HG03575 (cell line): ENCODE data around the gene MAPKBP1.

Experiments used
- ATAC-seq: cut with Tn5 transposase; IDR thresholded peaks from one replicate; pipeline ENCODE4 v1.9.1; 2021; ENCODE audit not compliant: unreplicated experiment, insufficient number of reproducible peaks, low FRiP score; ENCODE audit errors: extremely low read depth

The MAPKBP1 gene

DNA sequence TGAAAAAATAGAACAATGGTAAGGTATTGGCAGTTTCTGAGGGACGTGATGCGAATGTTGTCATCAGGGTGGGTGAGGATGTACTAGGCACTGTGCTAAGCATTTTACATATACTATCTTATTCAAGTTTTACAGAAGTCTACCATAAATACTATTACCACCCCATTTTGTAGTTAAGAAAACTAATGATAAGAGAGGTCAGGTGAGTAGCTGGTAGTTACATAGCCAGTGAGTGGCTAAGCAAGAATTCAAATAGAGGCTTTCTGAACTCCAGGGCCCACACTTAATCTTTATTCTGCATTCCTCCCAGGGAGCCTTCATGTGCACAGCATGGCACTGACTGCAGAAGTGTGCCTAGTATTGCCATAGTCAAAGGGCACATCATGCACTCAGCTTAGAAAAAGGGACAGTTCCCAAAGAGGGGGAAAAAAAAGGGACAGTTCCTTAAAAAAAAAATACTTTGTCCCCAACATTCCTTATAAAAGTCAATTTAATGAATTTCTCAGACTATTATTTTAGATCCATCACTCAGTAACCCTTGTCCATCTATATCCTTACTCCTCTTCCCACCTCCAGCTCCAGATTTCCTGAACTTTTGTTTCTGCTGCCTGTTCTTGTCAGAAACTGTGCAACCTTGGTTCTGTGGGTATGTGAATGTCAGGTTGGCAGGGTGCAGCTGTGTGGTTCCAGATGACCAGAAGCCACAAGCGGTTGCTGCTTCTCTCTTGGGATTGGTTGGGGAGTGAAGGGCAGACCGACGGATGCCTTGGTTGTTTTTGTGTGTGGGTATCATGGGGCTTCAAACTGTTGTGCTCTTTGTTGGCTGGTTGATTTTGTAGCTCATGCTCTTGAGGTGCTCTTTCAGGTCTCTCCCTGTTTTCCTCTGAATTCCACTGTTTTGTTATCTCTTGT is 8.3 kb downstream of the MAPKBP1 start:
- no peak for ATAC-seq

DNA sequence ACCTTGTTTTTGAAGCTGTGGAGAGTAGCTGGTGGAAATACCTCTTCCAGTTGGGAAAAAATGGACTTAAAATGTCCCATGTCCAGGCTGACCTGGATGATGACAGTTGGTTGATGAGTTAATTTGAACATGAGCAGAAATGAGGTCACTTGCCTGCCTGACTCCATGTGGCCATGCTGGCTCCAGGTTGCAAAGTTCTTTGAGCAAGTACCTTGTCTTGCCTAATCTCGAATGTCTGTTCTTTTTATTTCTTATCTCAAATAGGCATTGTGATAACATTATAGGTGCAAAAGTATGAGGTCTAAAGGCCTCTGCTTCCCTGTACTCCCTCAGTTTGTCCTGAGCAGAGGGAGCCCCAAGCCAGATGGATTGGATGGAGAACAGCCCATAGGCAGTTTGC is 9.0 kb downstream of the MAPKBP1 start:
- no peak for ATAC-seq

DNA sequence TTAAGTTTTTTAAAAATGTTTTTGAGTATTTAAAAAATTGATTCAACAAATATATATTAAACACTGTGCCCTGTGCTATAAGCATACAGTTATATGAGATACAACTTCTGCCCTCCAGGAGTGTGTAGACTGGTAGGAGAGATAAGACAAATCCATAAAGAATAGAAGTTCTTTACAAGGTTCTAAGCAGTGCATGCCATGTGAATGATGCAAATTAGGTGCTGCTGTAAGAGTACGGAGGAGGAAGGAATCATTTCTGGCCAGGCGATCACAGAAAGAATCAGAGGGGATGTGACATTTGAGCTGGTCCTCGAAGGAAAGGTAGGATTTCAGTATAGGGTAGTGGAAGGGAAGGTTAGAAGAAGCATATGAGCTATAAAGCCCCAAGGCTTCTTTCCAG is 14.0 kb downstream of the MAPKBP1 start:
- no peak for ATAC-seq

DNA sequence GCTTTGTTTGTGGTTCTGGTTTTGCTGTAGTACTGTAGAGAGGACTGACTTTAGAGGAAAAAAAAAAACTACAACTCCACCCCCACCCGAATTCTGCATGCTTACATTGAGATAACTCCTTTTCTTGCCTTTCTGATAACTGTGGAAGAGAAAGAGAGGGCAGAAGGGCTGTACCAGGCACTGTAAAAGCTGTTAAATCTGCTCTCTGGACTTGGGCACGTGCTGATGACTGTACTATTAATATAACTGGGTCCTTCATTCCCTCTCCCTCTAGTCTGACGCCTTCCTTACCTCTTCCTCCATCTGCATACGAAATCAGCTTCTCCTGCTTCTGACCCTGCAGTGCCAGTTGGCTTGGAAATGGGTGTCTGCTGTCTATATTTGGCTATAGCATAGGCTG is 15.0 kb downstream of the MAPKBP1 start:
- no peak for ATAC-seq

DNA sequence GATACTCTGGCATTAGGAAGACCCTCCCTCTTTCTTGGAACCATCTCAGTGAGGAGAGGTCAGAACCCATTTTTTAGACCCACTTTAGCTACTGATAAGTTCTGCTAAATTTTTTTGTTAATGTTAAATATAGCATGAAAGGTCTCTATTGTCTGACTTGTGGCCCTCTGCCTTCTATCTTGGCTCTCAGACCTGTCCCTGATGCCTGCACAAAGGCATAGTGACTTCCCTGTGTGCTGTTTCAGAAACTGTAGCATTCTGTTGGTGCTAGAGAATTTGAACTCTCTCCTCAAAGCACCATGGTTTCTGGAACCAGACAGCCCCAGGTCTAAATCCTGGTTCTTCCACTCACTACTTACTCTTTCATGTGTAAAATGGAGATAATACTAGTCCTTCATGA is 15.4 kb downstream of the MAPKBP1 start:
- no peak for ATAC-seq

DNA sequence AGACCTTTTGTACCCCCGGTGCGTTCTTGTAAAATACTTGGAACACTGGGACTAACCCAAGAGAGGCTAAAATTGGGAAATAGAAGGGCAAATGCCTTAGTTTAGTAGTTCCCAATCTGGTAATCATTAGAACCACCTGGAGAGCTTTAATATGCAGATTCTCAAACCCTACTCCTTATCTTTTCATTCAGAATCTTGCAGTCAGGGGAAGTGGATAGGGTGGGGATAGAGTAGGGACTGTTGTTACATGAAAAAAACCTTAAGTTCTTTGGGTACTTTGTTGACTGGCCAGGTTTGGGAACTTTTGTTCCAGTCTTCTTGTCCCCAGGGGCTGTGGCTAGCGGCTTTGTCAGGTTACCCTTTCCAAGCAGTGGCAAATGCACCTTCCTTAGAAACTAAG is 15.9 kb downstream of the MAPKBP1 start:
- no peak for ATAC-seq

DNA sequence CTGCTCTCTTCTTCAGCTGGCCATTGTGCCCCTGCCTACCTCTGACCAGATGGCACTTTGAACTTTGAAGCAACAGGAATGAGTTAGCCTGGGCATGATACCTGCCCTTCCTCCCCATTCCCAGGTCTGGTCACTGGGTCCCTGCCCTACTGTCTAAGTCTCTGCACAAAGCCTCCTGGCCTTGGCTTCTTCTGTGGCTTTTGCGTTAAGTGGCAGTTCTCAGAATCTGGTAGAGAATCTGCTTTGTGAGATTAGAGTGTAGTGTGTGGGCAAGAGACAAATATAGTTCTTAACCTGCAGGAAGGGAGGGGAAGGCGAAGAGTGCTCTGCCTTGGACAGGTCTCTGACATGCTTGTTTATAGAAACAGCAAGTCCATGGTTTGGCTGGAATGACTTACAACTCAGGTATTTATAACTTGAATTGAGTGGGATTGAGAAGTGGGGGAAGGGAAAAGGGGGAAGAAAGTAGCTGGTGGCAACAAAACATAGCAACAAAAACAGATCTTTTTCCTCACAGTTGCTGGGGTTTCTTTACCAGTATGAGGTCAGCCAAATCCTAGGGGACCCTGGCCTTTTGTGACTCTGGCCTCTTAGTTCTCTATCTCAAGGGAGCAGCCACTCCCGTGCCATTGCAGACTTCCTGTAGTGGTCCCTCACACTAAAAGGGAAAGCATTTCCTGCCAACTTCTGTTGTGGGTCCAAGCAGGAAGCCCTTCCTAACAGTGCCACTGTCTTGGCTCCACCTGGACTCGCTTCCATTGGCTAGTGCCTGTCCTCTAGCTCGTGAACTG is 16.7 kb downstream of the MAPKBP1 start:
- ATAC-seq = no peak

DNA sequence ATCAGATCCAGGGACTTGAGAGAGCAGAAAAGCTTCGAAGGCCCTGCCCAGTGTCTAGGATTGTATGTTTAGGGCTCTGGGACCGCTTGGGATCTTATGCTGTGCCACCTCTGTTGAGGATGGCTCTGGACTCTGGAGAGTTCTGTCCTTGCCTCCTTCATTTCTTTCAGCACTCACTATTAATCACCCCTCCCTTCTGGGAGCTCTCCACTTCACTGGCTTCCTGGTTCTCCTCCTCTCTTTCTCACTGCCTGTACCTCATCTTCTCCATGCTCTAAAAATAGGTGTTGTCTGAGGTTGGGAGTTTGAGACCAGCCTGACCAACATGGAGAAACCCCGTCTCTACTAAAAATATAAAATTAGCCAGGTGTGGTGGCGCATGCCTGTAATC is 17.3 kb downstream of the MAPKBP1 start:
- no peak for ATAC-seq

DNA sequence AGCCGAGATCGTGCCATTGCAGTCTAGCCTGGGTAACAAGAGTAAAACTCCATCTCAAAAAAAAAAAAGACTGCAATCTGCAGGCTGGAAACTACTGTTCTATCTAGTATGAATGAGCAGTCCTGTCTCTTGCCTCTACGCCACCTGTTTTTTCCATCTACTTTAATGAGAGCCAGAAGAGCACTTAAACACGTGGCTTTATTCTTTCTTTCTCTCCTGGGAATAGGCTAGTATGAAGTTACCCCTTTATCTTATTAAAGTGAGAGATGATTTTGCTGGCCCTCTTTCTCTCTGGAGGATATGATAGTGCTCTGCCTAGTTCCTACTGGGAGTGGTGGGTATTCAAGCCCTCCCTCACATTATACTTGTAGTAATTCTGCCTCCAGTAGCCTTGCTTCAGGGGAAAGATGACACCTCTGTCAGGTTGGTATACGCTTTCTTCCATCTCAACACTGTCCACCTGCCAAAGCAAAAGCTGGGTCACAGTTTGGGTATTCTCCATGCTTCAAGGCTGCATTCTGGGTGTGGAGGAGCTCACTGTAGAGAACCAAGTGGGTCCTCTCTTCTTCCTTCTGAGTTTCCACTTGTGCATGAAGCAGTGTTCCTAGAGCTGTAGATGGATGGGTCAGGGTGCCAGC is 17.8 kb downstream of the MAPKBP1 start:
- ATAC-seq = no peak

DNA sequence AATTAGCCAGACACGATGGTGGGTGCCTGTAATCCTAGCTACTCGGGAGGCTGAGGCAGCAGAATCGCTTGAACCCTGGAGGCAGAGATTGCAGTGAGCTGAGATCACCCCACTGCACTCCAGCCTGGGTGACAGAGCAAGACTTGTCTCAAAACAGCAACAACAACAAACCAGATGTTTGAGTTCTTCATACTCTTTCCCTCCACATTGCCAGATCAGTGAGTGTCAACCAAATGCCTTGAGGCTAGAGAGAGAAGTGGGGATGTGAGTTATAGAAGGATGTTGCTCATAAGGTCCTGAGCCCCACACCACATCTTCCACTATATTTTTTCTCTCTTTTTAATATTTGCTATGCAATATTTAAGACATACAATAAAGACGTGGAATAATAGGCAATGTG is 19.8 kb downstream of the MAPKBP1 start:
- no peak for ATAC-seq

DNA sequence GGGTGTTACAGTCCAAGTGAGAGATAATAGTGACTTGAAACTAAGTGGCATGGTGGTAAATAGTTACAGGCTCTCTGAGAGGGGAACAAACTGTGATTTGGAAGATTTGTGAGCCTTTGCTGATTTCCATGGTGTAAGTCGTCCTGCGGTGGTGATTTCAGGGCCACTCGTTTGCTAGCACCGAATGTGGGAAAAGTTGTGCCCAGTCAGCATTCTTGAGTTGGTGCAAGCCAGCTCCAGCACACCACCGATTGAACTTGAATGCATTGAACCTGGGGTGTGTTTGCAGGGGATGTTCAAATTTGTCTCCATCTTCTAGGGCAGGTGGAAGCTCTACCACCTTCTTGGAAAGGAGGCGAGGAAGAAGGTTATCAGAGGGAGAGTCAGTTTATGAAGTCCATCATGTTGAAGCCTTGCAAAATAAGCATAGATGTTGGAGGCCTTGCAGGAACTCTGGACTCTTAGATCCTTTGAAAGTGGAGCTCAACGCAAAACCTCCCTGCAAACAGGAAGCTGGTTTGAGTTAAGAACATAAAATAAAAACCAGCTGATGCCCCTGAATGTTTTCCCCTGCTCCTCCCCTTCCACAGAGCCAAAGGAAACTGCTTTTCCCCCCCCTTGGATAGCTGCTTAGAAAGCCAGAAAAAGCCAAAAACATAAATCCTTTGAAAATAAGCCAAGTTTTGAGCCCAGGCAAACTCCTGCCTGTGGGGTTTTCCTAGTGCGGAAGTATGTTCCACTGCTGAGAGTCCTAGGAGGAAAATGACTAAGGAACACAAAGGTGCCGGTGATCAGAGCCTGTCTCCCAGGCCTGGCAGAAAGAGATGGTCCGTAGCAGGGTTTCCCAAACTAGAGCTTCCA is 21.9 kb downstream of the MAPKBP1 start:
- no peak for ATAC-seq

DNA sequence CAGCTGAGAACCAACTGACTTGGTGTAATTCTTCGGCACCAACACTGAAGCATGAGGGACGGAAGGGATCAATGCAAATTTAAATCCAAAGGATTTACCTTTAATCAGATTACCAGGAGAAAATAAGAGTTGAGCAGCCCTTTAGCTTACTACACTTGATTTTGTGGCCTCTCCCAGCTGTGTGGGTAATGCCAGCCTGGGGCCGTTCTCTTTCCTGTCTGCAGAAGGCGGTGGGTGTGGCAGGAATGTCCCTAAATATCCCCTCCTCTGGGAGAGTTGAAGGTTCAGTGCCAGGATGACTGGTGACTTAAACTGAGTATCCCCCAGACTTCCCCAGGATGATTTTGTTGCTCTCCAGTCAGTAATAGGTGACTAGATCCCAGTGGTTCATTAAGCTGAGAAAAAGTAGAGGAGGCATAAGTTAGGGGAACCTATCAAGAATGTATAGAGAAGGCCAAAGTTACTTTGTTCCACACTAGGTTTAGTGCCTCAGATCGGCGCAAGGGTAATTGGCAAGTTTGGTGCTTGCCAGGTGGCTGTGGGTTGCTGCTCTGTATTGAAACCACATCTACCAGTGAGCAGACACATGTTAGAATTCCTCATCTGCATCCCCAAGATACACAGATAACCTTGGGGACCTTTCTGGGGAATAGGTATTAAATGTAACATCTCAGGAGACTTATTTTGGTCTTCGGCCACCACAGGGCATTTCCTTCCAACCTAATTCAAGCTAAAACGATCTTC is 23.1 kb downstream of the MAPKBP1 start:
- no peak for ATAC-seq

DNA sequence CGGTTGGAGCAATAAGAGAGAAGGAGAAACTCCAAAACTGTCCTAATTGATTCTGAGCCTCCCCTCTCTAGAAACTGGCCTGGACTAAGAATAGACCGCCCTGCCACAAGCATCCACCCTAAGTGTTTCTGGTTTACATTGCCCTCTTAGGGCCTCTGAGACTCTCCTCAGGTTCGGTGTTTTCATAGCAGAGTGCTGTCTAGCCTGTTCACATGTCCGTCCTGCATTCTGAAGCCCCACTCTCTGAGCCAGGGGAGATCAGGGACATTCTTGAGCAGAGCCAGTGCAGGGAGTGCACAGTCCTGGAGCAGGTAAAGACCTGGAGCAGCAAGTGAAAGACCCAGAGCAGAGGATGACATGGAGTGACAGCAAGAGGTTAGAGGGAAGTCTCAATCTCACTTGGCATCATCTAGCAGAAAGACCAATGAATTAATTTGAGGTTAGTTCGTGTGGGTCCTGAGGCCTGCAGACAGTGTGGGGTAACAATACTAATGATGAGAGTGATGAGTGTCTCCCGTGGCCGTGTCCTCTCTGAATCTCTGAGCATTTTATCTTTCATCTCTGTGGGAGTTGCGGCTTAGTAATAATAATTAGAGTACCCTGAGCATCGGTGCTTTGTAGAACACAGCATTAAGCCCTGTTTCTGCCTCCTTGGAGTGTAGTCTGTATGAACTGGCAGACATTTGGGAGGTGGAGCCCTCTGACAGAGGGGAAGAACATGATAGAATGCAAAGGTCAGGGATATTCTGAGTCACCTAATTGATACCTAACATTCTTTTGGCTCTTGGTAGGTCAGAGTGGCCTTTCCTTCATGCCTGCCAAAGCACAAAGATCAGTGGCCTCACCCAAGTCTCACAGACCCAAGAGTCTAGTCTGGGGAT is 24.6 kb downstream of the MAPKBP1 start:
- ATAC-seq = no peak

DNA sequence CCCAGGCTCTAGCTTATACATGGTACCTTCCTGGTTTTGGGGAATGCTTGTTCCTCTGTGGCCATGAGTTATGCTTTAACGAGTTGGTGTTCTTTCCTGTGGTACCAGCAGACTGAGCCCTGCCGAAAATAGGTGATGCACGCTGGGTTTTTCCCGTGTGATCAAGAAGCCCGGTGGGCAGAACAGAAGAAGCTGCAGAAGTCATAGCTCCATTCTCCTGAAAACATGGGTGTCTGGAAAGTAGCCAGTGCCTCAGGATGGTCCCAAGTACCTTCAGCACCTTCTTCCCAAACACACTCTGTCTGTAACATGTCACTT is 25.2 kb downstream of the MAPKBP1 start:
- ATAC-seq = no peak

DNA sequence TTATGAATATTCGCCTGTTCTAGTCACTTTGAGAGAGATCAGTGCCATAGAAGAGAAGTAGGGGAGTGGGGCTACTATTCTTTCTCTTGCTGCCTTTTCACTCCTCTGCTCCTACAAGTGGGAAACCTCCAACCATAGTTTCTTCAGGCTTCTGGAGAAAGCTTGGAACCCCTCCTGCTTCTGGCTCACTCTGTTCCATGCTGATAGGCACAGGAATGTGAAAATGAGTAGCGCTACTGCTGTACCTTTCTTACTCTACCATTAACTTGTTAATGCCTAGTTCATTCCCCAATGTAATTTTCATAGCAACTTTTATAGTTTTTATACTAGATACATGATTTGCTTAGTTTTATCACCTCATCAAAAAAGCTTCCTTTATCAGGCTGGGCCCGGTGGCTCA is 26.9 kb downstream of the MAPKBP1 start:
- ATAC-seq = no peak

DNA sequence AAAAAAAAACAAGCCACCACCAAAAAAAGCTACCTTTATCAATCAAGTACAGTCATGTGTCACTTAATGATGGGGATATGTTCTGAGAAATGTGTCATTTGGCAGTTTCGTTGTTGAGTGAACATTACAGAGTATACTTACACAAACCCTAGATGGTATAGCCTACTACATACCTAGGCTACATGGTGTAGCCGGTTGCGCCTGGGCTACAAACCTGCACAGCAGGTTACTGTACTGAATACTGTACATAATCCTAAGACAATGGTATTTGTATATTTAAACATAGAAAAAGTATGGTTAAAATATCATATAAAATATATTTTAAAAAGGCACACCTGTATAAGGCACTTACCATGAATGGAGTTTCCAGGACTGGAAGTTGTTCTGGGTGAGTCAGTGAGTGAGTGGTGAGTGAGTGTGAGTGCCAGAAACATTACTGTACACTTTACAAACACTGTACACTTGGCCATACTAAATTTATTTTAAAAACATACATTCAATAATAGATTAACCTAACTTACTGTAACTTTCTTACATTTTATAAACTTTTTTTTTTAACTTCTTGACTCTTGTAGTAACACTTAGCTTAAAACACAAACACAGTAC is 27.7 kb downstream of the MAPKBP1 start:
- no peak for ATAC-seq

DNA sequence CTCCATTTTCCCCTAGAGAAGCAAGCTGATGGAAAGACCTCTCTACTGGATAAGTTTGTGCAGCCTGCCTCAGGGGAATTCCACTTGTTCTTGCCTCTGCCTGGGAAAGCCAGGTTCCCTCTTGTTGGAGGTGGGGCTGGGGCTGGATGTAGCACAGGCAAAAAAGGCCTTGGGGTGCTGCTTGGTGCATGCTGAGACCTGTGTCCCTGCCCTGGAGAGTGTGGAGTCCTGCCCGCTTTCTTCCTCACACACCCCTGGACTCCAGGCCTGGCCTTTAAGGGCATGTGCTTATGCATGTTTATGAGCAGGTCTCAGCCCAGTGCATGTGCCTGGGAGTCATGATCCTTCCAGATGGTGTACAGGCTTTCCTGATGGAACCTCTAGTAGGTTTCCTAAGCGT is 30.1 kb downstream of the MAPKBP1 start:
- no peak for ATAC-seq
